RWPE1 (cell line): ENCODE results near the gene GAS7.

ENCODE experiments used
- CTCF ChIA-PET: fragments of 350-600 bp; sonication (Branson Sonifier 250); formaldehyde crosslinking; extraction: SDS; loops from one replicate; lab custom pipeline; 2021; lab: Yijun Ruan, JAX
- POLR2A ChIA-PET: fragments of 400-600 bp; formaldehyde crosslinking; extraction: SDS; loops from one replicate; lab custom pipeline; 2020; ENCODE audit warnings: antibody characterized with exemption; ENCODE audit not compliant: low non-redundant PET; lab: Yijun Ruan, JAX
- DNase-seq: peaks from one replicate; pipeline ENCODE4 v3.0.0; 2012; ENCODE audit warnings: low spot score
- H3K27ac ChIP-seq: fragments of 450-650 bp; 2 replicates; pipeline ENCODE4 v1.5.1; 2017
- CTCF ChIP-seq: fragments of 450-650 bp; conservative IDR thresholded peaks from 2 replicates; pipeline ENCODE4 v1.5.1; 2017; ENCODE audit warnings: low read depth, mild to moderate bottlenecking

Gene GAS7

GRCh38 chr17:9918352-9918751, 280.1 kb downstream of the GAS7 start:
- TF ChIP-seq CTCF, result no peak
- DNase-seq, result no peak
- ChIA-PET CTCF (no interaction called here), POLR2A (no interaction called here)
- H3K27ac ChIP-seq, result no peak overlapping the region

GRCh38 chr17:9917801-9918200, 280.6 kb downstream of the GAS7 start:
- H3K27ac ChIP-seq, result no peak overlapping the region
- CTCF ChIA-PET, result interaction anchor here (1.4 kb wide), 1 partner anchor 28 kb away, joined by 3 read pairs; no protein-coding TSS in a partner anchor
- DNase-seq, result no peak
- TF ChIP-seq CTCF, result no peak
- POLR2A ChIA-PET, result no interaction called here

GRCh38 chr17:9917131-9917530, 281.3 kb downstream of the GAS7 start:
- H3K27ac ChIP-seq, result no peak overlapping the region
- POLR2A ChIA-PET, result no interaction called here
- CTCF ChIA-PET, result interaction anchor here (1.3 to 1.4 kb wide), 2 partner anchors 8 to 27 kb away, joined by 3 to 8 read pairs; no protein-coding TSS in a partner anchor
- no peak for TF ChIP-seq CTCF
- DNase-seq, result no peak

- ChIA-PET CTCF (interaction anchor here (0.7 to 1.3 kb wide), 2 partner anchors 9 to 278 kb away, joined by 4 to 8 read pairs; no protein-coding TSS in a partner anchor), POLR2A (no interaction called here)
- no peak overlapping the region for H3K27ac ChIP-seq
- TF ChIP-seq CTCF, result no peak
- no peak for DNase-seq
These were observed 282.3 kb downstream of the GAS7 start for GRCh38 chr17:9916108-9916507.

- no peak for TF ChIP-seq CTCF
- no peak for DNase-seq
- H3K27ac ChIP-seq, result no peak overlapping the region
- ChIA-PET CTCF (interaction anchor here (0.7 kb wide), 1 partner anchor 12 kb away, joined by 3 read pairs; no protein-coding TSS in a partner anchor), POLR2A (no interaction called here)
These were observed 284.9 kb downstream of the GAS7 start for GRCh38 chr17:9913476-9913875.

- H3K27ac ChIP-seq, result no peak overlapping the region
- TF ChIP-seq CTCF, result no peak
- POLR2A ChIA-PET, result no interaction called here
- DNase-seq, result no peak
- CTCF ChIA-PET, result no interaction called here
These were observed 286.0 kb downstream of the GAS7 start for GRCh38 chr17:9912121-9913099.
